SU-DHL-6 (cell line): ENCODE results near the gene GNB1L.

Source experiments
- EZH2phosphoT487 ChIP-seq: fragments of 200-600 bp; sonication (generic), shearing (Covaris generic); conservative IDR thresholded peaks from 2 replicates; pipeline ENCODE4 v1.6.1; 2018; ENCODE audit warnings: mild to moderate bottlenecking, antibody characterized with exemption, low read length, moderate library complexity, mixed read lengths
- TF ChIP-seq, protein P1 (sequence below): fragments of 200-600 bp; sonication (generic); IDR thresholded peaks from one replicate; pipeline ENCODE4 v1.5.1; 2017; ENCODE audit warnings: antibody characterized with exemption, mild to moderate bottlenecking, low read length, moderate library complexity; ENCODE audit not compliant: insufficient read depth, poor library complexity, severe bottlenecking

- TF ChIP-seq, protein P1, sequence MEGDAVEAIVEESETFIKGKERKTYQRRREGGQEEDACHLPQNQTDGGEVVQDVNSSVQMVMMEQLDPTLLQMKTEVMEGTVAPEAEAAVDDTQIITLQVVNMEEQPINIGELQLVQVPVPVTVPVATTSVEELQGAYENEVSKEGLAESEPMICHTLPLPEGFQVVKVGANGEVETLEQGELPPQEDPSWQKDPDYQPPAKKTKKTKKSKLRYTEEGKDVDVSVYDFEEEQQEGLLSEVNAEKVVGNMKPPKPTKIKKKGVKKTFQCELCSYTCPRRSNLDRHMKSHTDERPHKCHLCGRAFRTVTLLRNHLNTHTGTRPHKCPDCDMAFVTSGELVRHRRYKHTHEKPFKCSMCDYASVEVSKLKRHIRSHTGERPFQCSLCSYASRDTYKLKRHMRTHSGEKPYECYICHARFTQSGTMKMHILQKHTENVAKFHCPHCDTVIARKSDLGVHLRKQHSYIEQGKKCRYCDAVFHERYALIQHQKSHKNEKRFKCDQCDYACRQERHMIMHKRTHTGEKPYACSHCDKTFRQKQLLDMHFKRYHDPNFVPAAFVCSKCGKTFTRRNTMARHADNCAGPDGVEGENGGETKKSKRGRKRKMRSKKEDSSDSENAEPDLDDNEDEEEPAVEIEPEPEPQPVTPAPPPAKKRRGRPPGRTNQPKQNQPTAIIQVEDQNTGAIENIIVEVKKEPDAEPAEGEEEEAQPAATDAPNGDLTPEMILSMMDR = no peak
- no peak for TF ChIP-seq EZH2phosphoT487
These were observed 118.8 kb downstream of the GNB1L start for GRCh38 chr22:19735665-19736510.
